Measurements from ENCODE around the gene POLA2.
A peak's percentile ranks its signal among the peaks of the same experiment; 100 is the strongest.
"Not testable (repeated sequence)": the region's sequence is repeated elsewhere in the genome, so short reads cannot be mapped to it uniquely, and the experiment has no call there.

Gene POLA2

GRCh38 chr11:65308281-65308891, 46.6 kb downstream of the POLA2 start:
- DNase-seq (ENCODE audit: low spot score), result no peak

- no peak for DNase-seq (ENCODE audit: low spot score)
Observed at GRCh38 chr11:65309006-65309405, 47.2 kb downstream of the POLA2 start.

GRCh38 chr11:65310215-65310614, 48.5 kb downstream of the POLA2 start:
- DNase-seq (ENCODE audit: low spot score), result no peak

GRCh38 chr11:65310736-65311135, 49.0 kb downstream of the POLA2 start:
- no peak for DNase-seq (ENCODE audit: low spot score)

- DNase-seq (ENCODE audit: low spot score), result no peak
Observed at GRCh38 chr11:65311170-65311678, 49.5 kb downstream of the POLA2 start.

DNA sequence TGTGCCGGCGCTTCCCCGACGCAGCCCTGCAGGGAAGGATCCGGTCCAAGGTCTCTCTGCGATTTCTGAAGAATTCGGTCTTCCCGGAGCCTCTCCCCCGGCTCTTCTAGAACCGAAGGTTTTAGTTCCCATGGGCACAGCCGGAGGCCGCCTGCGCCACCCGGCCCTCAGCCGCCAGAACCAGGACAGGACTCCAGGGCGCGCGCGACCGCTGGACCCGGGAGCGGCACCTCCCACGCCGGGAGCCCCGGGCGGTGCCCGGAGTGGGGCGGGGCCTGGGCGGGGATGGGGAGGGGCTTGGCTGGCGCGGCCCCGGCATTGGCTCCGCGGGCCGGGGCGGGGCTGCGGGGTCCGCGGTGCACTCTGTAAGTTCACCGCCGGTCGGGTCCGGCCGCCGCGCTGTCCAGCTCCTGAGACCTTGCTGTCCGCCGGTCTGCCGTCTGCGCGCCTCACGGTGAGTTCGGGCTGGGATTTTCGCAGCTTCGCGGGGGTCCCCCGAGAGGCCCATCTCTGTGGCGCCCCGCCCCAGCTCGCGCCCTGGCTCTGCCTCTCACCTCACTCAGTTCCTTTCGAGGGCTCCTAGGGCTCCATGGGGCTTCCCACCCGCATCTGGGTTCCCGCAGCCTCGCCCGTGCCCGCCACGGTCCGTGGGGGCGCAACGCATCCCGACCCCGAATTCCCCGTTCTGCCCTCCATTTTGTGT, 52.9 kb downstream of the POLA2 start, which contains the start of gene CDC42EP2:
TSS of gene CDC42EP2 (plus strand) at position 366 of the 703 bp plus-strand sequence. CDS start 6,033 bp downstream, outside the sequence.
- DNase-seq (ENCODE audit: low spot score), result peak; percentile 98

GRCh38 chr11:65315204-65315865, 53.6 kb downstream of the POLA2 start:
- peak; percentile 86 for DNase-seq (ENCODE audit: low spot score)

DNA sequence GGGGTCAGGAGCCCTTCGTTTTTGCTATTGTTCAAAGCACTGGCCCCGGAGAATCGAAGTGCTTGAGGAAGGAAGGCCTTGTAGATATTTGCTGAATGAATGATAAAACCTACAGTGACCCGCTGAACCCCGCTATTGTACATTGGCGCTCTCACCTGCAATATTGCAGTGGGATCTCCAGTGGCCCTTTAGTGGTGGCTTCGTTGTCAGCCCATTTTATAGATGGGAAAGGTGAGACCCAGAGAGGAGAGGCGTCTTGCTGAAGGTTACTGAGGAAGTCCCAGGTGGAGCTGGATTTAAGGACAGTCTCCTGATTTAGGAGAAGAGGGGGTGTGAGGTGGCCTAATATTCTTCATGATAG, 54.1 kb downstream of the POLA2 start:
- DNase-seq (ENCODE audit: low spot score), result no peak

DNA sequence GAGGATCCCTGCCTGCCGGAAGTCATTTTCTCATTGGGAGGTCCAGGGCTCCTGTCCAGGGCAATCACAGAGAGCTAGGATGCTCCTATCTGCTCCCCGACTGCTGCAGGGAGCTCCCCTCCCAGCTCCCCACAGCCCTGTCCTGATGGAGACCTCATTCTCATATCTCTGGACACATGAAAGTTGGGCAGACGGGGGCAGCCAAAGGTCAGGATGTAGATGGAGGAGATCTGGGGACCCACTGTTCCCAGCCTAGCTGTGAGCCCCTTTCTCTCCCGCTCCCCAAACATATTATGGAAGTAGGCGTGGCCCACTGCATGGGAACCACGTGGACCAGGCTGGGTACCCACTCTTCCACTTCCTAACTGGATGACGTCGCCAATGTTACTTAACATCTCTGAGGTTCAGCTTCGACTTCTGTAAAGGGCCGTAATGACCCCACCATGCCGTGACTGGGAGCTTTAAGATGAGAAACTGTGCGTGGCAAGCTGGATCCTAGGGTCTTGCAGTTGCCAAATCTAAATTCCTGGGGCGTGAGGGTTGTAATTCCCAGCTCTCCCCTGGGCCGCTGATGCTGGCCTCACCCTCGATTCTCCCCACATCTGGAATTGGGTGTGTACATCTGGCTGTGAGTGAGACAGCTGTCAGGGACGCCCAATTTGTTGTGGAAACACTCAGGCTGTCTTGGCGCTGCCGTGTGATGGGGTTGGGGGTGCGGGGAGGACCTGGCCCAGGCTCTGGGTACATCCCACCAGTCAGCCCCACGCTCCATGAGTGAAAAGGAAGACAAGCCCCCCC, 54.7 kb downstream of the POLA2 start:
- peak; percentile 87 for DNase-seq (ENCODE audit: low spot score)

- DNase-seq (ENCODE audit: low spot score), result peak; percentile 66
Observed at GRCh38 chr11:65317025-65317786, 55.4 kb downstream of the POLA2 start.

- no peak for DNase-seq (ENCODE audit: low spot score)
Observed at GRCh38 chr11:65320386-65321075, 58.8 kb downstream of the POLA2 start.

DNA sequence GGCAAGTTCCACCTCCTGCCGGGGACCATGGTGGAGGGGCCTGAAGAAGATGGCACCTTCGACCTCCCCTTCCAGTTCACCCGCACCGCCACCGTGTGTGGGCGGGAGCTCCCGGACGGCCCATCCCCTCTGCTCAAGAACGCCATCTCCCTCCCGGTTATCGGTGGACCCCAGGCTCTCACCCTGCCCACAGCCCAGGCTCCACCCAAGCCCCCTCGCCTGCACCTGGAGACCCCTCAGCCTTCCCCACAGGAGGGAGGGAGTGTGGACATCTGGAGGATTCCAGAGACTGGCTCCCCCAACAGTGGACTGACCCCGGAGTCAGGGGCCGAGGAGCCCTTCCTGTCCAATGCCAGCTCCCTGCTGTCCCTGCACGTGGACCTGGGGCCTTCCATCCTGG, 59.3 kb downstream of the POLA2 start:
- no peak for DNase-seq (ENCODE audit: low spot score)

DNA sequence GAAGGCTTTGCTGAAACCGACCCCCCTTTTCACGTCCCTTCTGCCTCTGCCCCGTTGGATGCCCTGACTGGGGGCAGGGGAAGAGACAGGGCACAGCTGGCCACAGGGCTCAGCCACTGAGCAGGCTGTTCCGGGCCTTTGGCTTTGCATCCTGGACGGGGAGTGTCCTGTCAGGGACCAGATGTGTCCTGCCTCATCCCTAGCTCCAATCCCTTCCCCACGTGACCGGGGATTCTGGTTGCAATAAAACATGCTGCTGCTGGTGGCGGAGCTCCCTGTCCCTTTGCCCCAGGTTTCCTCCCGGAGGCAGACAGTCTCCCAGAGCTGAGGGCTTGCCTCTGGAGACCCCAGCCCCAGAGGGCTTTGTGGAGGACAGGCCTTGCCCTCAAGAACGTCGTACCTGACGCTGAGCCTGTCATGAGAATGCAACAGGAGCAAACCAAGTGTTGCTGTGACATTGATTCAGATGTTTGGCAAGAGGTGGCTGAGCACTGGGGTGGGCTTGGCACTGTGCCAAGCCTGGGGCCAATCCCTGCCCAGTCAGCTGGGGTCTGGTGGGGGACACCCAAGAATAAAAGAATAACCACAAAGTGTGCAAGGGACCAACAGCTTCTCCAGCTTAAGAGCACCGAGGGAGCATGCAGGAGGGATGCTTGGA, 60.2 kb downstream of the POLA2 start:
- no peak for DNase-seq (ENCODE audit: low spot score)

DNA sequence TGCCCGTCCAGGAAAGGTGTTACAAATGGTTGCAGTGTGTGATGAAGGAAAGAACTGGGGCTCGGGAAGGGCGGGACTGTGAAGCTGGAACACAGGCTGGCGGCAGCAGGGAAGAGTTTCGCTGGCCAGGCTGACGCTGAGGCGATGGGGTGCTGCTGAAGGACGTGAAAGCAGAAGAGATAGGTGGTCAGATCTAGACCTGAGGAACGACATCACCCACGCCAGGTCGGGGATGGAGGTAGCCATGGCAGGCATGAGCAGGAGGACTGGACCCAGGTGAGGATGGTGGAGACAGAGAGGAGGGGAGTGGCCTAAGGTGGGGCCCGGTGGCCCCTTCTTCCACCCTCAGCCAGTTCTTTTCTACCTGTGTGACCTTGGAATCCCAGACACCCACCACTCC, 62.1 kb downstream of the POLA2 start:
- DNase-seq (ENCODE audit: low spot score), result no peak

GRCh38 chr11:65325435-65325834, 63.7 kb downstream of the POLA2 start:
- no peak for DNase-seq (ENCODE audit: low spot score)

DNA sequence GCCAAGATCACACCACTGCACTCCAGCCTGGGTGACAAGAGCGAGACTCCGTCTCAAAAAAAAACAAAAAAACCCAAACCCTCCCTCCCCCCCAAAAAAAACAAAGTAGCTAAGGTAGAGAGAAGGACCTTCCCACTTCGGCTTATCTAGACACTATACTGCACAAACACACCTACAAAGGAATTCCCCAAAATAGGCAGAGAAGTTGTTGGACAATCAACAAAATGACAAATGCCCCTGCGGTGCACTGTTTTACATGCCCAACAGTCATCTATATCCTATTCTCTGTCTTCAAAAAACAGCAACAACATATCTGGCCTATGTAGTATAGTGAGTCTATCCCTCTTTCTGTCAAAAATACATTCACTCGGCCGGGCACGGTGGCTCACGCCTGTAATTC, 65.3 kb downstream of the POLA2 start:
- no peak for DNase-seq (ENCODE audit: low spot score)

DNA sequence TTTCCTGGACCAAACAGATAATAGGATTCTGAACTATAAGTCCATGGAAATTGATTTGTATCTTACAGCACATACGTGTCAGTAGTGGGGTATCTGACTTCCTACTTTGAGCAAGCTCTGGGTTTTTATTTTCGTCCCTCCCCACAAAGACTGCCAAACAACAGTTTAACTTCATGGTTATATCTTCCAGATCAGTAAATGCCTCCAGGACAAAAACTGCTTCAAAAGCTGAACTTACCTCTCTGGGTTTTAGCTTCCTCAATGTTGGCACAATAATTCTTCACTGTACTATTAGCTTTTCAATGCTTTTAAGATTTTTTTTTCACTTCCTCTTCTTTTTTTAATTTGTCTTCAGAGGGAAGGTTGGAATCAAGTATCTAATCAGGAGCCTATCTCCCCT, 67.7 kb downstream of the POLA2 start:
- no peak for DNase-seq (ENCODE audit: low spot score)

DNA sequence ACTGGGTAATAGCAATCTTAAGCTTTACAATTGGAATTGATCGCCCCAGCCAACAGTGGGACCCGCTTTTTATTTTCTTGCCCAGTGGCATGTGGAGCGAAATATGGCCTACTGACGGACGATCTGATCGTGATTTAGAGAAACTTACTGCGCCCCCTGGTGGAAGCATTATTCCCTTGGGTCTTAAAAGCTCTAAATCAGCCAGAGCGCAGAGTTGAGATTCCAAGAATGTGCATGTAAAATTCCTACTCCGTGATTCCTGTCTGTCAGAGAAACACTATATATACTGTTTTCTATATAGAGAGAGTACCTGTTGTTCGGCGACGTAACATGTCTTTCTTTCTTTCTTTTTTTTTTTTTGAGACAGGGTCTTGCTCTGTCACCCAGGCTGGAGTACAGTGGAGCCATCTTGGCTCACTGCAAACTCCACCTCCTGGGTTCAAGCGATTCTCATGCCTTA, 68.2 kb downstream of the POLA2 start:
- peak; percentile 68 for DNase-seq (ENCODE audit: low spot score)

DNA sequence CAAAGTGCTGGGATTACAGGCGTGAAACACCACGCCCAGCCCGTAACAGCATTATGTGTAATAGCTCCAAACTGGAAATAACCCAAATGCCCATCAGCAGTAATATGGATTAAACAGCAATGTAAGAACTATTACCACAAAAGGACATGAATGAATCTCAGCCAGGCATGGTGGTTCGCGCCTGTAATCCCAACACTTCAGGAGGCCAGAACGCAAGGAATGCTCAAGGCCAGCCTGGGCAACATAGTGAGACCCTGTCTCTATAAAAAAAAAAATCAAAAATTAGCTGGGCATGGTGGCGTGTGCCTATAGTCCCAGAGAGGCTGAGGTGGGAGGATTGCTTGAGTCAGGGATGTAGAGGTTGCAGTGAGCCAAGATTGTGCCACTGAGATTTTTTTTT, 68.8 kb downstream of the POLA2 start:
- no peak for DNase-seq (ENCODE audit: low spot score)

GRCh38 chr11:65332591-65332990, 70.8 kb downstream of the POLA2 start:
- not testable (repeated sequence) for DNase-seq (ENCODE audit: low spot score)
